Mesendoderm (in vitro differentiated cells): ENCODE data around the gene EIF4G3.

ENCODE experiments used
- DNase-seq: peaks from one replicate; pipeline ENCODE4 v3.0.0; 2013
- H2AK5ac ChIP-seq: 2 replicates; pipeline ENCODE4 v1.6.1; 2013; ENCODE audit warnings: low read length, inconsistent platforms
- H2BK120ac ChIP-seq: 2 replicates; pipeline ENCODE4 v1.6.1; 2013; ENCODE audit warnings: low read depth, mild to moderate bottlenecking, low read length, moderate library complexity, mixed read lengths
- H2BK15ac ChIP-seq: replicated peaks from 2 replicates; pipeline ENCODE4 v1.6.1; 2013; ENCODE audit warnings: low read depth, mild to moderate bottlenecking, moderate library complexity
- H2BK5ac ChIP-seq: 2 replicates; pipeline ENCODE4 v1.6.1; 2013; ENCODE audit warnings: low read length, inconsistent platforms
- H3K18ac ChIP-seq: 2 replicates; pipeline ENCODE4 v1.6.1; 2013; ENCODE audit warnings: mild to moderate bottlenecking, low read length, mixed read lengths
- H3K23ac ChIP-seq: one replicate; pipeline ENCODE4 v1.6.1; 2013; ENCODE audit warnings: low read length
- H3K27ac ChIP-seq: 2 replicates; pipeline ENCODE4 v1.5.1; 2013; ENCODE audit warnings: low read depth, mild to moderate bottlenecking, inconsistent platforms, low read length, moderate library complexity
- H3K27me3 ChIP-seq: 2 replicates; pipeline ENCODE4 v1.6.1; 2013; ENCODE audit warnings: low read length, control low read depth, mild to moderate bottlenecking, inconsistent platforms; ENCODE audit not compliant: insufficient read depth, poor library complexity
- H3K36me3 ChIP-seq: 2 replicates; pipeline ENCODE4 v1.6.1; 2013; ENCODE audit warnings: low read length, inconsistent platforms; ENCODE audit not compliant: control insufficient read depth, insufficient read depth
- H3K4ac ChIP-seq: one replicate; pipeline ENCODE4 v1.6.1; 2013; ENCODE audit warnings: low read depth, mild to moderate bottlenecking, low read length, moderate library complexity
- H3K4me1 ChIP-seq: 2 replicates; pipeline ENCODE4 v1.6.1; 2013; ENCODE audit warnings: low read depth, low read length, inconsistent platforms; ENCODE audit not compliant: control insufficient read depth
- H3K4me2 ChIP-seq: 2 replicates; pipeline ENCODE4 v1.6.1; 2013; ENCODE audit warnings: low read length
- H3K4me3 ChIP-seq: 2 replicates; pipeline ENCODE4 v1.5.1; 2013; ENCODE audit warnings: mild to moderate bottlenecking, low read length
- H3K56ac ChIP-seq: one replicate; pipeline ENCODE4 v1.6.1; 2013; ENCODE audit warnings: low read length
- H3K79me1 ChIP-seq: 2 replicates; pipeline ENCODE4 v1.6.1; 2013; ENCODE audit warnings: low read length, inconsistent platforms
- H3K79me2 ChIP-seq: 2 replicates; pipeline ENCODE4 v1.6.1; 2013; ENCODE audit warnings: mild to moderate bottlenecking, low read length; ENCODE audit not compliant: control insufficient read depth, insufficient read depth
- H3K9ac ChIP-seq: 2 replicates; pipeline ENCODE4 v1.6.1; 2013; ENCODE audit warnings: low read length, inconsistent platforms
- H4K5ac ChIP-seq: one replicate; pipeline ENCODE4 v1.6.1; 2013; ENCODE audit warnings: low read length
- H4K8ac ChIP-seq: one replicate; pipeline ENCODE4 v1.6.1; 2013; ENCODE audit warnings: low read depth, mild to moderate bottlenecking, control low read depth, low read length, moderate library complexity
- WGBS: extraction: QIAGEN DNeasy Blood & Tissue Kit; methylation state at CpG from one replicate; pipeline ENCODE4 v1.1.7; 2013; ENCODE audit warnings: low lambda C conversion rate, missing lambda C conversion rate; ENCODE audit not compliant: insufficient coverage; ENCODE audit errors: extremely low coverage; 5-methylcytosine and 5-hydroxymethylcytosine counted together

The EIF4G3 gene

DNA sequence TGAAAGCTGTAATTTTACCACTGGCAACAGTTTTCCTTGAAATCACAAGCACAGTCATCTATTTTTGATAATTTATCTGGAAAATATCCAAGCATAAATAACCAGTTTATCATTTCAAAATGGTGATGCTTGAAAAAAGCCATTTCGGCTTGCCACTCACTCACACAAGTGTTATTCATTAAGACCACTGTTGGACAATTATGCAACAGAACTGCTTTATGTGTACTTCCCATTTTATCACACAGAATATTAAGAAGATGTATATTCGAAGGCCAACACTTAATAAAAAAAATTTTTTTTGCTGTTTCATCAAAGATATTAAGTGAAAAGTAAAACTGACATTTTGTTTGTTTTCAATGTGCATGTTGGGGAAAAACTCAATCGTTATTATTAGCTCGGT is 62.3 kb downstream of the EIF4G3 start:
- Histone ChIP-seq H3K4me2 (no peak overlapping the region), H2BK15ac (no peak overlapping the region), H3K9ac (no peak overlapping the region), H3K23ac (no peak overlapping the region), H3K79me2 (no peaks in the 10 kb centered on the region), H2BK5ac (no peak overlapping the region), H2AK5ac (no peak overlapping the region), H3K56ac (no peak overlapping the region), H3K4ac (no peak overlapping the region), H4K8ac (no peak overlapping the region), H3K27me3 (no peaks in the 10 kb centered on the region), H3K4me1 (no peaks in the 10 kb centered on the region), H3K36me3 (no peaks in the 10 kb centered on the region), H3K4me3 (no peak overlapping the region), H2BK120ac (no peak overlapping the region), H4K5ac (no peak overlapping the region), H3K18ac (no peak overlapping the region), H3K27ac (no peak overlapping the region), H3K79me1 (peaks cover 2% of the 10 kb centered on the region)
- no CpG with 5 or more reads among the region's 4 CpGs for WGBS
- no peak for DNase-seq

DNA sequence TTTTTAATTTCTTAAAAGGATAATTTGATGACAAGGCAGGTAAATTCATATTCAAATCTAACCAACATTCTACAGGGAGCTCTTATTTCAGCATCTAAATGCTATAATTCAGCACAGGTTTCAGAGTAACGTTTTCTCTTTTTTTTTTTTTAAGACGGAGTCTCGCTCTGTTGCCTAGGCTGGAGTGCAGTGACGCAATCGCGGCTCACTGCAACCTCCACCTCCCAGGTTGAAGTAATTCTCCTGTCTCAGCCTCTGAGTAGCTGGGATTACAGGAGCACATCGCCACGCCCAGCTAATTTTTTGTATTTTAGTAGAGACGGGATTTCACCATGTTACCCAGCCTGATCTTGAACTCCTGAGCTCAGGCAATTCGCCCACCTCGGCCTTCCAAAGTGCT is 66.5 kb downstream of the EIF4G3 start:
- H2BK15ac ChIP-seq, result no peak overlapping the region
- peaks cover 5% of the 10 kb centered on the region for H3K79me1 ChIP-seq
- no peaks in the 10 kb centered on the region for H3K4me1 ChIP-seq
- no peaks in the 10 kb centered on the region for H3K36me3 ChIP-seq
- no peak overlapping the region for H3K56ac ChIP-seq
- H3K4ac ChIP-seq, result no peak overlapping the region
- no peak overlapping the region for H3K4me2 ChIP-seq
- no peak overlapping the region for H2BK5ac ChIP-seq
- no peak overlapping the region for H2BK120ac ChIP-seq
- no peak overlapping the region for H2AK5ac ChIP-seq
- no peak for DNase-seq
- no peaks in the 10 kb centered on the region for H3K27me3 ChIP-seq
- H4K8ac ChIP-seq, result no peak overlapping the region
- H3K18ac ChIP-seq, result no peak overlapping the region
- H3K4me3 ChIP-seq, result no peak overlapping the region
- H3K23ac ChIP-seq, result no peak overlapping the region
- H3K9ac ChIP-seq, result no peak overlapping the region
- peaks cover 2% of the 10 kb centered on the region for H3K79me2 ChIP-seq
- no CpG with 5 or more reads among the region's 11 CpGs for WGBS
- H3K27ac ChIP-seq, result no peak overlapping the region
- H4K5ac ChIP-seq, result no peak overlapping the region

DNA sequence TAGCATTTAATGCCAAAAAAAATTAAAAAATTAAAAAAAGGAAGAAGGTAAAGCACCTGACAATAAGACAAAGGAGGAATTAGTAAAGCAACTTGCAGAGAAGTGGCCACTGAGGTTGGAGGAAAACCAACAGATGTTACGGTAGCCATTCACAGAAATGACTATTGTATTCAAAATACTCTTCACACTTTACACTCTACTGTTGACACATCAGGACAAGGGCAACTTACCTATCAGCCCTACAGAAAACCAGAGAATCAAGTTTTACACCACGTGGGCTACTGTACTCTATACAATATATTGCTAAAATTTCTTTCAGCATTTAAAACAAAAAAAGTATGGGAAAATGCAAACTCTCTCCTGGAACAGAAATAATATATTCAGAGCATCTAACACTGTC is 70.0 kb downstream of the EIF4G3 start:
- peak; percentile 60 for DNase-seq
- Histone ChIP-seq H3K4me3 (no peak overlapping the region), H3K79me2 (peaks cover 2% of the 10 kb centered on the region), H3K23ac (no peak overlapping the region), H2AK5ac (no peak overlapping the region), H2BK120ac (no peak overlapping the region), H3K56ac (no peak overlapping the region), H3K4ac (no peak overlapping the region), H3K18ac (no peak overlapping the region), H3K27ac (no peak overlapping the region), H3K36me3 (no peaks in the 10 kb centered on the region), H4K5ac (no peak overlapping the region), H2BK15ac (no peak overlapping the region), H3K4me2 (no peak overlapping the region), H3K79me1 (peaks cover 5% of the 10 kb centered on the region), H3K4me1 (no peaks in the 10 kb centered on the region), H3K9ac (no peak overlapping the region), H3K27me3 (no peaks in the 10 kb centered on the region), H2BK5ac (no peak overlapping the region), H4K8ac (no peak overlapping the region)
- no CpG with 5 or more reads among the region's 2 CpGs for WGBS

DNA sequence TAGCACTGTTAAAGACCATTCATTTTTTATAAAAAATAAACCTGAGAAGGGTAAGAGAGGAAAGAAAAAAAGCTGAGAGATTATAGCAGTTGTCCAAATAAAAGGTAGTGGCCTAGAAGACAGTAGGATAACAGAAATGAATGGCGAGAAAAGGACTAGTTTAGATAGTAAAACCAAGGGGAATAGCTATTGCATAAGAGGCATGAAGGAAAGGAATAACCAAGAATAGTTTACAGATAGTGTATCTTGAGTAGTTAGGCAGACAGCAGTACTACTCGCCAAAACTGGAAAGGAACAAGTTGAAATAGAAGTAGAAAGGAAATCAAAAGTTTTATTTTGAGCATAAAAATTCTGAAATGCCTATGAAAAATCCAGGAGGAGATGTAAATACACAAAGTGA is 70.5 kb downstream of the EIF4G3 start:
- no peak for DNase-seq
- H3K4me2 ChIP-seq, result no peak overlapping the region
- no peak overlapping the region for H3K27ac ChIP-seq
- peaks cover 5% of the 10 kb centered on the region for H3K79me1 ChIP-seq
- H3K79me2 ChIP-seq, result peaks cover 2% of the 10 kb centered on the region
- H3K56ac ChIP-seq, result no peak overlapping the region
- no peak overlapping the region for H4K8ac ChIP-seq
- H3K23ac ChIP-seq, result no peak overlapping the region
- H4K5ac ChIP-seq, result no peak overlapping the region
- no peak overlapping the region for H3K18ac ChIP-seq
- H3K4ac ChIP-seq, result no peak overlapping the region
- H3K9ac ChIP-seq, result no peak overlapping the region
- no peak overlapping the region for H3K4me3 ChIP-seq
- no peak overlapping the region for H2BK15ac ChIP-seq
- no peaks in the 10 kb centered on the region for H3K36me3 ChIP-seq
- WGBS, result no CpG with 5 or more reads among the region's 2 CpGs
- H2BK120ac ChIP-seq, result no peak overlapping the region
- no peaks in the 10 kb centered on the region for H3K4me1 ChIP-seq
- H2BK5ac ChIP-seq, result no peak overlapping the region
- no peaks in the 10 kb centered on the region for H3K27me3 ChIP-seq
- H2AK5ac ChIP-seq, result no peak overlapping the region

DNA sequence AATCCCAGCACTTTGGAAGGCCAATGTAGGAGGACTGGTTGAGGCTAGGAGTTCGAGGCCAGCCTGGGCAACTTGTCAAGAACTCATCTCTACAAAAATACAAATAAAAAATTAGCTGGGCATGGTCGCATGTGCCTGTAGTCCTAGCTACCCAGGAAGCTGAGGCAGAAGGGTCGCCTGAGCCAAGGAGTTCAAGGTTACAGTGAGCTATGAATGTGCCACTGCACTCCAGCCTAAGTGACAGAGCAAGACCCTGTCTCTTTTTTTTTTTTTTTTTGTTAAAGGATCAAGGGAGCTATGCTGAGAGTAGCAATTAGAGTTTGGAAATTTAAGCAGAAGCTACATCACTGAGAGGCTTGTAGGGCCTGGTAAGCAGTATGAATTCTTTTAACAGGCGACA is 70.9 kb downstream of the EIF4G3 start:
- H4K5ac ChIP-seq, result no peak overlapping the region
- H3K23ac ChIP-seq, result no peak overlapping the region
- no peak for DNase-seq
- H3K79me1 ChIP-seq, result peaks cover 4% of the 10 kb centered on the region
- H3K56ac ChIP-seq, result no peak overlapping the region
- no peaks in the 10 kb centered on the region for H3K27me3 ChIP-seq
- H3K36me3 ChIP-seq, result no peaks in the 10 kb centered on the region
- no peak overlapping the region for H4K8ac ChIP-seq
- H3K4me1 ChIP-seq, result no peaks in the 10 kb centered on the region
- H2BK120ac ChIP-seq, result no peak overlapping the region
- no peak overlapping the region for H3K4me2 ChIP-seq
- no peak overlapping the region for H2BK15ac ChIP-seq
- no peak overlapping the region for H2BK5ac ChIP-seq
- H2AK5ac ChIP-seq, result no peak overlapping the region
- H3K4me3 ChIP-seq, result no peak overlapping the region
- peaks cover 2% of the 10 kb centered on the region for H3K79me2 ChIP-seq
- no peak overlapping the region for H3K27ac ChIP-seq
- no peak overlapping the region for H3K4ac ChIP-seq
- H3K9ac ChIP-seq, result no peak overlapping the region
- no peak overlapping the region for H3K18ac ChIP-seq
- no CpG with 5 or more reads among the region's 4 CpGs for WGBS

DNA sequence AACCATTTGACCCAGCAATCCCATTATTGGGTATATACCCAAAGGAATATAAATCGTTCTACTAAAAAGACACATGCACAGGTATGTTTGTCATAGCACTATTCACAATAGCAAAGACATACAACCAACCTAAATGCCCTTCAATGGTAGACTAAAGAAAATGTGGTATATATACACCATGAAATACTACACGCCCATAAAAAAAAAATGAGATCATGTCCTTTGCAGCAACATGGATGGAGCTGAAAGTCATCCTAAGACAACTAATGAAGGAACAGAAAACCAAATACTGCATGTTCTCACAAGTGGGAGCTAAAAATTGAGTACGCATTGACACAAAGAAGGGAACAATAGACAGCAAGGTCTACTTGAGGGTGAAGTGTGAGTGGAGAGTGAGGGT is 72.0 kb downstream of the EIF4G3 start:
- no peak overlapping the region for H3K4me3 ChIP-seq
- no peaks in the 10 kb centered on the region for H3K36me3 ChIP-seq
- H3K27ac ChIP-seq, result no peak overlapping the region
- no peak overlapping the region for H3K4me2 ChIP-seq
- H4K5ac ChIP-seq, result no peak overlapping the region
- no peak overlapping the region for H2BK5ac ChIP-seq
- no CpG with 5 or more reads among the region's 3 CpGs for WGBS
- no peak for DNase-seq
- H3K4ac ChIP-seq, result no peak overlapping the region
- H2BK15ac ChIP-seq, result no peak overlapping the region
- H3K18ac ChIP-seq, result no peak overlapping the region
- H3K79me1 ChIP-seq, result peaks cover 7% of the 10 kb centered on the region
- no peak overlapping the region for H2BK120ac ChIP-seq
- H3K23ac ChIP-seq, result no peak overlapping the region
- H3K56ac ChIP-seq, result no peak overlapping the region
- no peak overlapping the region for H3K9ac ChIP-seq
- no peaks in the 10 kb centered on the region for H3K4me1 ChIP-seq
- no peak overlapping the region for H2AK5ac ChIP-seq
- no peaks in the 10 kb centered on the region for H3K27me3 ChIP-seq
- H4K8ac ChIP-seq, result no peak overlapping the region
- peaks cover 4% of the 10 kb centered on the region for H3K79me2 ChIP-seq
